ENCODE data around the gene PTRH1. TPM values are rescaled to one million over a fixed set of nuclear protein-coding genes. Genes with fewer than 3 reads are reported as not detected.

PTRH1 gene
- total and polyA plus RNA-seq, 2 of the 13 experiments (the other 11 are each of a cell fraction or from before 2014, with no cell fraction given) = 4.0 to 10.4 TPM

DNA sequence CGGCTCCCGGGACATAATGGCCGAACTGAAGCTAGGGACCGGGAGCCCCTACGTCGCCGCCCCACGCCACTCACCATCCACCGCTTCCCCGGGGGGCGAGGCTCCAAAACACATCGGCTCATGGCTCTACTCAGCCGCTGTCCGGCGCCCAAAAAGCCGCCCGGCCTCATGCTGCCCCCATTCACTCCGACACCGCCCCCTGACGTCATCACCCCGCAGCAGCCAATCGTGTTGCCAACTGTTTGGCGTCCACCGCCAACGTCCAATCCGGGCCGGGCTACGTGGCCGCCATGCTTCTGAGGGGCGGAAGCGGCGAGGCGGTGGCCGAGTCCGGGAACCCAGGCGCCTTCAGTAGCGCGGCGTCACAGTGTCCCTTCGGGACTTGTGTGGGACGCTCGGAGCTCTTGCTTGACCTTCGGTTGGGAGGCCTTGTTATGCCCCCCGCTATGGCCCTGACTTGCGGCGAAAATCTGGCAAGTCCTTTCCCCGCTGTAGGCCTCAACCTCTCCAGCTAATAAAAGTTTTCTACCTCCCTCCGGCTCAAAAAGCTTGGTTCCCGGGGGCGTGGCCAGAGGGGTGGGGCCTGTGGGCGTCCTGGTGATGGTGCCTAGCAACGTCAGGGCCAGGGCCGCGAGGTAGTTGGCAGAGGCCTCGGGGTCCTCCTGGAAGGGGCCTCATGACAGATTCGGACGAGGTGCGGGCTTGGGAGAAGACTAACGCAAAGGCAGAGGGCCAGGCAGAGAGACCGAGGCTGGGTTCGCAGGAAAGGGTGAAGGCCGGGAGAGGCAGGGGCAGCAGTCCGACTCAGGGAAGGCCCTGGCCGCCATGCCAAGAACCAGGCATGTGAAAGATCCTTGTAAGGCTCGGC is at the start of gene PTRH1, which contains the start of gene TTC16 (continued):
- no peak for TF ChIP-seq ZZZ3 (CRISPR knock-in tag; IDR thresholded peaks at IDR 0.05; ENCODE audit: borderline replicate concordance)
- no peak; the same call in 1 of the 2 replicates for TF ChIP-seq DNMT1 (CRISPR knock-in tag; IDR thresholded peaks at IDR 0.05)
- no peak for TF ChIP-seq ZNF468 (CRISPR knock-in tag; IDR thresholded peaks at IDR 0.05)
- TF ChIP-seq PRMT3 (CRISPR knock-in tag; IDR thresholded peaks at IDR 0.05; ENCODE audit: borderline replicate concordance, low read depth) = no peak
- peak; percentile 26; the same call in 1 of the 2 replicates for TF ChIP-seq SP5 (CRISPR knock-in tag; IDR thresholded peaks at IDR 0.05; ENCODE audit: borderline replicate concordance, low read depth)
- no peak for TF ChIP-seq FOSL1 (CRISPR knock-in tag; IDR thresholded peaks at IDR 0.05; ENCODE audit: borderline replicate concordance)
- TF ChIP-seq ADNP (CRISPR knock-in tag; IDR thresholded peaks at IDR 0.05) = no peak
- no peak for TF ChIP-seq SNAPC2 (CRISPR knock-in tag; IDR thresholded peaks at IDR 0.05)
- TF ChIP-seq SP2 (CRISPR knock-in tag; IDR thresholded peaks at IDR 0.05) = peak; percentile 89
- no peak for TF ChIP-seq NFE2L2 (IDR thresholded peaks at IDR 0.05; ENCODE audit: low read length)
- no peak for TF ChIP-seq MTF2 (CRISPR knock-in tag; IDR thresholded peaks at IDR 0.05; ENCODE audit: borderline replicate concordance)
- no peak for TF ChIP-seq CAMTA2 (CRISPR knock-in tag; IDR thresholded peaks at IDR 0.05; ENCODE audit: borderline replicate concordance)
- no peak for TF ChIP-seq SETDB1 (CRISPR knock-in tag; IDR thresholded peaks at IDR 0.05; ENCODE audit: borderline replicate concordance)
- TF ChIP-seq, protein P1, sequence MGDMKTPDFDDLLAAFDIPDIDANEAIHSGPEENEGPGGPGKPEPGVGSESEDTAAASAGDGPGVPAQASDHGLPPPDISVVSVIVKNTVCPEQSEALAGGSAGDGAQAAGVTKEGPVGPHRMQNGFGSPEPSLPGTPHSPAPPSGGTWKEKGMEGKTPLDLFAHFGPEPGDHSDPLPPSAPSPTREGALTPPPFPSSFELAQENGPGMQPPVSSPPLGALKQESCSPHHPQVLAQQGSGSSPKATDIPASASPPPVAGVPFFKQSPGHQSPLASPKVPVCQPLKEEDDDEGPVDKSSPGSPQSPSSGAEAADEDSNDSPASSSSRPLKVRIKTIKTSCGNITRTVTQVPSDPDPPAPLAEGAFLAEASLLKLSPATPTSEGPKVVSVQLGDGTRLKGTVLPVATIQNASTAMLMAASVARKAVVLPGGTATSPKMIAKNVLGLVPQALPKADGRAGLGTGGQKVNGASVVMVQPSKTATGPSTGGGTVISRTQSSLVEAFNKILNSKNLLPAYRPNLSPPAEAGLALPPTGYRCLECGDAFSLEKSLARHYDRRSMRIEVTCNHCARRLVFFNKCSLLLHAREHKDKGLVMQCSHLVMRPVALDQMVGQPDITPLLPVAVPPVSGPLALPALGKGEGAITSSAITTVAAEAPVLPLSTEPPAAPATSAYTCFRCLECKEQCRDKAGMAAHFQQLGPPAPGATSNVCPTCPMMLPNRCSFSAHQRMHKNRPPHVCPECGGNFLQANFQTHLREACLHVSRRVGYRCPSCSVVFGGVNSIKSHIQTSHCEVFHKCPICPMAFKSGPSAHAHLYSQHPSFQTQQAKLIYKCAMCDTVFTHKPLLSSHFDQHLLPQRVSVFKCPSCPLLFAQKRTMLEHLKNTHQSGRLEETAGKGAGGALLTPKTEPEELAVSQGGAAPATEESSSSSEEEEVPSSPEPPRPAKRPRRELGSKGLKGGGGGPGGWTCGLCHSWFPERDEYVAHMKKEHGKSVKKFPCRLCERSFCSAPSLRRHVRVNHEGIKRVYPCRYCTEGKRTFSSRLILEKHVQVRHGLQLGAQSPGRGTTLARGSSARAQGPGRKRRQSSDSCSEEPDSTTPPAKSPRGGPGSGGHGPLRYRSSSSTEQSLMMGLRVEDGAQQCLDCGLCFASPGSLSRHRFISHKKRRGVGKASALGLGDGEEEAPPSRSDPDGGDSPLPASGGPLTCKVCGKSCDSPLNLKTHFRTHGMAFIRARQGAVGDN (CRISPR knock-in tag; IDR thresholded peaks at IDR 0.05) = peak; percentile 80
- TF ChIP-seq ZNF552 (CRISPR knock-in tag; IDR thresholded peaks at IDR 0.05; ENCODE audit: borderline replicate concordance) = no peak
- 0 out of 2 replicates have a peak, but pooled peaks have one; percentile 7 for TF ChIP-seq ZNF607 (CRISPR knock-in tag; IDR thresholded peaks at IDR 0.05; ENCODE audit: borderline replicate concordance)
- TF ChIP-seq PHF8 (CRISPR knock-in tag; IDR thresholded peaks at IDR 0.05) = peak; percentile 49; the same call in 1 of the 2 replicates
- TF ChIP-seq, protein P2, sequence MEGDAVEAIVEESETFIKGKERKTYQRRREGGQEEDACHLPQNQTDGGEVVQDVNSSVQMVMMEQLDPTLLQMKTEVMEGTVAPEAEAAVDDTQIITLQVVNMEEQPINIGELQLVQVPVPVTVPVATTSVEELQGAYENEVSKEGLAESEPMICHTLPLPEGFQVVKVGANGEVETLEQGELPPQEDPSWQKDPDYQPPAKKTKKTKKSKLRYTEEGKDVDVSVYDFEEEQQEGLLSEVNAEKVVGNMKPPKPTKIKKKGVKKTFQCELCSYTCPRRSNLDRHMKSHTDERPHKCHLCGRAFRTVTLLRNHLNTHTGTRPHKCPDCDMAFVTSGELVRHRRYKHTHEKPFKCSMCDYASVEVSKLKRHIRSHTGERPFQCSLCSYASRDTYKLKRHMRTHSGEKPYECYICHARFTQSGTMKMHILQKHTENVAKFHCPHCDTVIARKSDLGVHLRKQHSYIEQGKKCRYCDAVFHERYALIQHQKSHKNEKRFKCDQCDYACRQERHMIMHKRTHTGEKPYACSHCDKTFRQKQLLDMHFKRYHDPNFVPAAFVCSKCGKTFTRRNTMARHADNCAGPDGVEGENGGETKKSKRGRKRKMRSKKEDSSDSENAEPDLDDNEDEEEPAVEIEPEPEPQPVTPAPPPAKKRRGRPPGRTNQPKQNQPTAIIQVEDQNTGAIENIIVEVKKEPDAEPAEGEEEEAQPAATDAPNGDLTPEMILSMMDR (CRISPR knock-in tag; IDR thresholded peaks at IDR 0.05) = no peak
- no peak for TF ChIP-seq ZKSCAN8 (CRISPR knock-in tag; IDR thresholded peaks at IDR 0.05; ENCODE audit: borderline replicate concordance)
- TF ChIP-seq ZFP1 (CRISPR knock-in tag; IDR thresholded peaks at IDR 0.05) = 0 out of 2 replicates have a peak, but pooled peaks have one; percentile 32
- TF ChIP-seq, protein P3, sequence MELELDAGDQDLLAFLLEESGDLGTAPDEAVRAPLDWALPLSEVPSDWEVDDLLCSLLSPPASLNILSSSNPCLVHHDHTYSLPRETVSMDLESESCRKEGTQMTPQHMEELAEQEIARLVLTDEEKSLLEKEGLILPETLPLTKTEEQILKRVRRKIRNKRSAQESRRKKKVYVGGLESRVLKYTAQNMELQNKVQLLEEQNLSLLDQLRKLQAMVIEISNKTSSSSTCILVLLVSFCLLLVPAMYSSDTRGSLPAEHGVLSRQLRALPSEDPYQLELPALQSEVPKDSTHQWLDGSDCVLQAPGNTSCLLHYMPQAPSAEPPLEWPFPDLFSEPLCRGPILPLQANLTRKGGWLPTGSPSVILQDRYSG (CRISPR knock-in tag; IDR thresholded peaks at IDR 0.05) = no peak
- TF ChIP-seq ZNF501 (CRISPR knock-in tag; IDR thresholded peaks at IDR 0.05) = no peak; the same call in 1 of the 2 replicates
- TF ChIP-seq ZNF569 (CRISPR knock-in tag; IDR thresholded peaks at IDR 0.05; ENCODE audit: borderline replicate concordance) = no peak
